Tibial artery (tissue), 4 donors: ENCODE data around the gene BOC.

Experiments
- DNase-seq, 2 donors: peaks; one replicate each; pipeline ENCODE4 v3.0.0-alpha.2; 2019
- H3K27ac ChIP-seq, 2 donors: fragments of 200-600 bp; sonication (generic) in 1 of 2; 1 replicate in 1 of 2; 2 replicates in 1 of 2; pipeline ENCODE4 v1.5.1; 2018 to 2019; ENCODE audit warnings: mild to moderate bottlenecking in 1 of 2
- H3K27me3 ChIP-seq, 2 donors: fragments of 200-600 bp; sonication (generic) in 1 of 2; one replicate each; pipeline versions ENCODE4 v1.5.1 to v1.6.0; 2016 to 2019
- H3K36me3 ChIP-seq, 3 donors: fragments of 200-600 bp; sonication (generic) in 2 of 3; one replicate each; pipeline ENCODE4 v1.5.1; 2016 to 2019; ENCODE audit warnings: mild to moderate bottlenecking in 2 of 3
- H3K4me1 ChIP-seq, 4 donors: fragments of 200-600 bp; sonication (generic) in 2 of 4; 1 replicate in 3 of 4; 2 replicates in 1 of 4; pipeline ENCODE4 v1.5.1; 2016 to 2019
- H3K4me3 ChIP-seq, 2 donors: fragments of 200-600 bp; sonication (generic) in 1 of 2; 1 replicate in 1 of 2; 2 replicates in 1 of 2; pipeline ENCODE4 v1.5.1; 2018 to 2019; ENCODE audit warnings: mild to moderate bottlenecking in 2 of 2
- H3K9me3 ChIP-seq, 3 donors: fragments of 200-600 bp; sonication (generic) in 1 of 3; one replicate each; pipeline ENCODE4 v1.5.1; 2016 to 2019
- intact Hi-C: fragments of 100-400 bp; cut with DNase I; formaldehyde crosslinking; loops from one replicate; pipeline ENCODE4 v1.15.0; 2023; ENCODE audit warnings: low total_unique reads
- TF ChIP-seq, protein P1 (sequence below), 2 experiments: fragments of 200-600 bp in 1 of 2; fragments of 450-650 bp in 1 of 2; IDR thresholded peaks; one replicate each; pipeline ENCODE4 v1.5.1; 2017 to 2019; ENCODE audit warnings: antibody characterized with exemption in 2 of 2, mild to moderate bottlenecking in 1 of 2, moderate library complexity in 1 of 2

The BOC gene

DNA sequence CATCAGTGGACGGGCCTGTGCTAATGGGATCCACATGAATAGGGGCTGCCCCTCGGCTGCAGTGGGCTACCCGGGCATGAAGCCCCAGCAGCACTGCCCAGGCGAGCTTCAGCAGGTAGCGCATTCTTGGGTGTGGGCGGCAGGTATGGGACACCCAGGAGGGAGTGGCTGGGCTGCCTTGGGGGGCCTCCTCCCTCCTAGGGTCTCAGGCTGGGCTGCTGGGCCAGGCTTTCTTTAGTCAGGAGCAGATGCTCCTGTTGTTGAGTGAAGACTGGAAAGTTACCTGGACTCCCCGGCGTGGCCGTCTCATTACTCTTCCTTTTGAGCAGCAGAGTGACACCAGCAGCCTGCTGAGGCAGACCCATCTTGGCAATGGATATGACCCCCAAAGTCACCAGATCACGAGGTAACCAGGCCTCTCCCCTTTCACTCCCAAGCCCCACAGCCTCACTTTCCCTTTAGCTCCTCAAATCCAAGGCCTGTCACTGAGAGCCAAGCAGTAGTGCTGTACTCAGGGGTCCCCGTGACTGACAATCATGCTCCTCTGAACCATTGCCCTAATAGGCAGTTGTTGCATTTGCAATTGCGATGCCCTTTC is 73.2 kb downstream of the BOC start:
- DNase-seq: no peak
- Histone ChIP-seq H3K27ac (no peak overlapping the region), H3K9me3 (no peaks in the 10 kb centered on the region), H3K4me1 (peaks cover 0 to 10% (median 5%) of the 10 kb centered on the region in 4 donors), H3K36me3 (peaks cover 0 to 66% (median 24%) of the 10 kb centered on the region in 3 donors), H3K4me3 (no peak overlapping the region), H3K27me3 (no peaks in the 10 kb centered on the region)
- TF ChIP-seq, protein P1, sequence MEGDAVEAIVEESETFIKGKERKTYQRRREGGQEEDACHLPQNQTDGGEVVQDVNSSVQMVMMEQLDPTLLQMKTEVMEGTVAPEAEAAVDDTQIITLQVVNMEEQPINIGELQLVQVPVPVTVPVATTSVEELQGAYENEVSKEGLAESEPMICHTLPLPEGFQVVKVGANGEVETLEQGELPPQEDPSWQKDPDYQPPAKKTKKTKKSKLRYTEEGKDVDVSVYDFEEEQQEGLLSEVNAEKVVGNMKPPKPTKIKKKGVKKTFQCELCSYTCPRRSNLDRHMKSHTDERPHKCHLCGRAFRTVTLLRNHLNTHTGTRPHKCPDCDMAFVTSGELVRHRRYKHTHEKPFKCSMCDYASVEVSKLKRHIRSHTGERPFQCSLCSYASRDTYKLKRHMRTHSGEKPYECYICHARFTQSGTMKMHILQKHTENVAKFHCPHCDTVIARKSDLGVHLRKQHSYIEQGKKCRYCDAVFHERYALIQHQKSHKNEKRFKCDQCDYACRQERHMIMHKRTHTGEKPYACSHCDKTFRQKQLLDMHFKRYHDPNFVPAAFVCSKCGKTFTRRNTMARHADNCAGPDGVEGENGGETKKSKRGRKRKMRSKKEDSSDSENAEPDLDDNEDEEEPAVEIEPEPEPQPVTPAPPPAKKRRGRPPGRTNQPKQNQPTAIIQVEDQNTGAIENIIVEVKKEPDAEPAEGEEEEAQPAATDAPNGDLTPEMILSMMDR (IDR thresholded peaks at IDR 0.05): no peak
- intact Hi-C loops: loop anchor here (5.0 kb wide), 1 partner anchor 232 kb away; no protein-coding TSS in a partner anchor

GRCh38 chr3:113285226-113285625 is 73.9 kb downstream of the BOC start:
- intact Hi-C loops: no loop called here
- no peak for DNase-seq
- Histone ChIP-seq H3K4me1 (peaks cover 0 to 10% (median 5%) of the 10 kb centered on the region in 4 donors), H3K36me3 (peaks cover 0 to 59% (median 19%) of the 10 kb centered on the region in 3 donors), H3K9me3 (no peaks in the 10 kb centered on the region), H3K27ac (no peak overlapping the region), H3K27me3 (no peaks in the 10 kb centered on the region), H3K4me3 (no peak overlapping the region)
- TF ChIP-seq, protein P1 (IDR thresholded peaks at IDR 0.05): no peak

- intact Hi-C loops: no loop called here
- H3K27ac ChIP-seq: no peak overlapping the region
- no peak for DNase-seq
- peaks cover 0 to 54% (median 14%) of the 10 kb centered on the region in 3 donors for H3K36me3 ChIP-seq
- TF ChIP-seq, protein P1 (IDR thresholded peaks at IDR 0.05): no peak
- H3K4me1 ChIP-seq: peaks cover 0 to 10% (median 5%) of the 10 kb centered on the region in 4 donors
- no peaks in the 10 kb centered on the region for H3K27me3 ChIP-seq
- no peaks in the 10 kb centered on the region for H3K9me3 ChIP-seq
- H3K4me3 ChIP-seq: no peak overlapping the region
These were observed 74.4 kb downstream of the BOC start for GRCh38 chr3:113285741-113286140.

GRCh38 chr3:113286524-113286923 is 75.2 kb downstream of the BOC start:
- TF ChIP-seq, protein P1 (IDR thresholded peaks at IDR 0.05): no peak
- intact Hi-C loops: no loop called here

DNA sequence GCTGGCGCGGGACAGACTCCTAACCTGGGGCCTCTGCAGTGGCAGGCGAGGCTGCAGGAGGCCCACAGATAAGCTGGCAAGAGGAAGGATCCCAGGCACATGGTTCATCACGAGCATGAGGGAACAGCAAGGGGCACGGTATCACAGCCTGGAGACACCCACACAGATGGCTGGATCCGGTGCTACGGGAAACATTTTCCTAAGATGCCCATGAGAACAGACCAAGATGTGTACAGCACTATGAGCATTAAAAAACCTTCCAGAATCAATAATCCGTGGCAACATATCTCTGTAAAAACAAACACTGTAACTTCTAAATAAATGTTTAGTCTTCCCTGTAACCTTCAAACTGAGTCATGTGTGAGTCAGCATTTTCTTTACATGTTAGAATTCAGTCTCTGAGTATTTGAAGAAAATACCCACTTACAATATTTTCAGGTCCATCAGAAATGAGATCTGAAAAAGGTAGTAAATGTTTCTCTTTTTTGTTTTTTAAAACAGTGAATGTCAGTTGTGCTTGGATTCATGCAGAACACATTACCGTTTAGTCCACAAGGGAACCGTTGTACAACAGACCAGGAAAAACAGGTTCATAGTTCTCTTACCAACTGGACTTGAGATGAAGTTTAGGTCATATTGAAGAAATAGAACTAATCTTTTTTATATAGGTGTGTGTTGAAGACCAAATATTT is 75.9 kb downstream of the BOC start:
- Histone ChIP-seq H3K27me3 (no peaks in the 10 kb centered on the region), H3K27ac (peak overlapping the region in 1 of 2 donors; percentile 22), H3K4me3 (no peak overlapping the region), H3K36me3 (peaks cover 0 to 39% (median 9%) of the 10 kb centered on the region in 3 donors), H3K4me1 (peaks cover 0 to 10% (median 5%) of the 10 kb centered on the region in 4 donors), H3K9me3 (no peaks in the 10 kb centered on the region)
- intact Hi-C loops: no loop called here
- TF ChIP-seq, protein P1 (IDR thresholded peaks at IDR 0.05): no peak
- no peak for DNase-seq

More at GRCh38 chr3:113286524-113286923, 75.2 kb downstream of the BOC start:
- Histone ChIP-seq H3K9me3 (no peaks in the 10 kb centered on the region), H3K27ac (no peak overlapping the region), H3K27me3 (no peaks in the 10 kb centered on the region), H3K4me3 (no peak overlapping the region), H3K4me1 (peaks cover 0 to 10% (median 5%) of the 10 kb centered on the region in 4 donors), H3K36me3 (peaks cover 0 to 46% (median 9%) of the 10 kb centered on the region in 3 donors)
- DNase-seq: no peak
